ENCODE results near the gene BORCS8.

DNA sequence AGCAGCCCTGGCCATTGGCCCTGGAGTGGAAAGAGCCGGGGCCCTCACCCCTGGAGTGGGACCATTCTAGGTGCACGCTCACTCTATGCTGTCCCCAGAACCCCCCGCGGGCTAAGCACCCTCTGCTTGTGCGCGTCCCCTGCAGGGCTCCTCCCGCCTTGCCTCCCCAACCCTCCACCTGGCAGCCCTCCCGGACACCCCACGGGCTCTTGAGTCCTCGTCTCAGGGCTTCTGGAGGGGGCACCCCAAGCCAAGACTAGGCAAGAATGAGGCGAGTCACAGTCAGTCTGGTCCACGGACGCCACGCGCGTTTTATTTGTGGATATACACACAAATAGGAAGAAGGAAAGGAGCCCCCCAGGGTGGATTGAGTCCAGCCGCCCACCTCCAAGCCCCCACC is 46.7 kb downstream of the BORCS8 start:
- TF ChIP-seq SUZ12 (IDR thresholded peaks at IDR 0.05; ENCODE audit: extremely low read depth, insufficient read depth, insufficient read length) (no peak), YY1 (IDR thresholded peaks at IDR 0.05; ENCODE audit: insufficient read depth, insufficient read length) (no peak)

Data from NT2/D1 (cell line).